NOMO-1 (cell line): ENCODE data around the gene PPP1R12B.
"Not testable (repeated sequence)": the region's sequence is repeated elsewhere in the genome, so short reads cannot be mapped to it uniquely, and the experiment has no call there.

Experiments used
- DNase-seq, 2 experiments: peaks; one replicate each; lab custom pipeline; 2025; ENCODE audit not compliant: unreplicated experiment in 2 of 2; lab: John Stamatoyannopoulos, UW

PPP1R12B gene

GRCh38 chr1:202473266-202474045 is 125.0 kb downstream of the PPP1R12B start:
- not testable (repeated sequence) for DNase-seq

DNA sequence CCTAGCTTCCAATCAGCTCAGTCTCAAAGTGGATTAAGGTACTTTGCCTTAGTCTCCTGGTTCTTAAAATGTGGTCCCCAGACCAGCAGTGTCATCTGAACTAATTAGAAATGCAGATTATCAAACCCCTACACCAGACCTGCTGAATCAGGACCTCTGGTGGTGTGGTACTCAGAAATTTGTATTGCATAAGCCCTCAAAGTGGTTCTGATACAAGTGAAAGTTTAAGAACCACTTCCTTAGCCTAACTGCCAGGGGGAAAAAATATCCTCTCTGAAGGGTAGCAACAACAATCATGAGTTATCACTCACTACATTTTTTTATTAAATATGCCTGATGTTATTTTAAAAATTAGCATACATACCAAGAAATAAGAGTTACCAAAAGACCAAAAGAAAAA is 131.2 kb downstream of the PPP1R12B start:
- peak; percentile 15 to 45 for DNase-seq

- DNase-seq = not testable (repeated sequence)
Observed at GRCh38 chr1:202480640-202481039, 132.1 kb downstream of the PPP1R12B start.

- DNase-seq = peak in 1 of 2 experiments; percentile 20
Observed at GRCh38 chr1:202483362-202483761, 134.9 kb downstream of the PPP1R12B start.

GRCh38 chr1:202484032-202484431 is 135.5 kb downstream of the PPP1R12B start:
- DNase-seq = peak; percentile 72 to 86

DNA sequence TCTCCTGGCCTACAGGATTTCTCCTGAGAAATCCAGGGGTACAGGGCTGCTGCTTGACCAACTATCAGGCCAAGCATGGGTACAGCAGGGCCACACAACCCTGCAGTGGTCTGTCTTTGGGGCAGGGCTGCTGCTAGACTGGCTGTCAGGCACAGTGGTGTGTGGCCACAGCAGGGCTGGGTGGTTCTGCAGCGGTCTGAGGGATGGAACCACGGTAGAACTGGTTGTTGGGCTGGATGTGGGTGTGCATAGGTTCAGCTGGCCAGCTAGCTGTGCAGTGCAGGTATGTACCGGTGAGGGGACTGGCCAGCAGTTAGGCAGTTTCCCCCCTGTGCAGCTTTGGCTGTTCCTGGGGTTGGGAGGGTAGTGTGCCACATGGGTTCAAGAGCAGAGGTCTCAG is 136.3 kb downstream of the PPP1R12B start:
- DNase-seq = not testable (repeated sequence)

DNA sequence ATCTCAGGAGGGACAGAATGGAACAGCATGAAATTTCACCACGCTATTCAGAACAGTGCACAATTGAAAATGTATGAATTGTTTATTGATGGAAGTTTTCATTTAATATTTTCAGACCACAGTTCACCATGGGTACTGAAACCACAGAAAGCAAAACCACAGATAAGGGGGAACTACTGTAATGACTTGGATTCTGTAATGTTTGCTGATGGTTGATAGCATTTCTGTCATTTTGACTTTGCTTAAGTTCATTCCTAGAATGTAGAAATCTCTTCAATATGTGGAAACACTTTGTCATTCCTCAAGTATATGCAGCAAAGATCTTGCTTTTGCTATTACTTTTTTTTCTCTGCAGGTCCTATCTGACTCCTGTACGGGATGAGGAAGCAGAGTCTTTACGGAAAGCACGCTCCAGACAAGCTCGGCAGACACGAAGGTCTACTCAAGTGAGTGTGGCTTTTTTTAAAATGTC is 139.7 kb downstream of the PPP1R12B start:
- peak; percentile 63 to 87 for DNase-seq

GRCh38 chr1:202489101-202489500 is 140.6 kb downstream of the PPP1R12B start:
- DNase-seq = not testable (repeated sequence)

DNA sequence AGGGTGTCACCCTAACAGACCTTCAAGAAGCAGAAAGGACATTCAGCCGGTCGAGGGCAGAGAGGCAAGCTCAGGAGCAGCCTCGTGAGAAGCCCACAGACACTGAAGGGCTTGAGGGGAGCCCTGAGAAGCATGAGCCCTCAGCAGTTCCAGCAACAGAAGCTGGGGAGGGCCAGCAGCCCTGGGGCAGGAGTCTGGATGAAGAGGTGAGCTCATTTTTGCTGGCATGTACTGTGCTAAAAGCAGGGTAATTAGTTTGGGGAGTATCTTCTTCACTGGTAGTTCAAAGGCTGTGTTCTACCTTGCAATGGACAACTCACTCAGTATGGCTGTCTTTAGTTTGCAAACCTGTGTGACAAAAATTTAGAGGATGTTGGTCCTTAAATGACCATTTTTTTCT is 144.6 kb downstream of the PPP1R12B start:
- DNase-seq = not testable (repeated sequence)

GRCh38 chr1:202498542-202498941 is 150.0 kb downstream of the PPP1R12B start:
- no peak for DNase-seq

GRCh38 chr1:202499997-202500396 is 151.5 kb downstream of the PPP1R12B start:
- DNase-seq = not testable (repeated sequence)

DNA sequence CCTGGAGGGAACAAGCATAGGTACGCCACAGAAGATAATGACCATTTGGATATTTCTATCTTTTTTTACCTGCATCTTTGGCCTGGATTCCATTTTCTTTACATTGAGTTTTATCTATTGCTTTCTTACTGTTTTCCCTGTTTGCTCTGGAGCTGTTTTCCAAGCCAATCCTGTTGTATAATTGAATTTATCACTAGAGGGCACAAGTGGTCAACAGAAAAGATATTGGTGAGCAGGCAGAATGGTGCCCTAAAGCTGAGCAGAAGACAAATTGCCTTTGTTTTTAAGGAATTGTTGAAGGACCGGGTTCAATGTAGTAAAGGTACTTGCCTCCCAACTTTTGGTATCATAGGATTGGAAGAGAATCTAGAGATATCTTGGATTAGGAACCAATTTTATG is 152.8 kb downstream of the PPP1R12B start:
- no peak for DNase-seq

DNA sequence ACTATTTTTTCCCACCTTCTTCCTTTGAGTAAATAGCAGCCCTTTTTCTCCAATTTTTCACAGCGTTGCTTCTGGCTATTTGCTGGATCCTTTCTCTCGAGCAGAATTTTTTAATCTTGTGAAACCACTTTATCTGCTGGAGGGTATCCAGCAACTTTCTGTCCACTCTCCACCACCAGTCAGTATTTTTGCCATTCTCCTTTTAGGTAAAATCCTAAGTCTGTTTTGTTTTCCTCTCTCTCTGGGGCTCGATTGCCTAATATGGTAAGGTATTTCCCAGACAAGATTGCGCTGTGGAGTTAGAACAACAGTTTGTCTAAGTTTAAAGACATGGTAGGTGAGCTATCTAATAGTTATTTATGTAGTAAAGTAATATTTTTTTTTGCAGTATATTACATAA is 156.9 kb downstream of the PPP1R12B start:
- DNase-seq = no peak

- DNase-seq = not testable (repeated sequence)
Observed at GRCh38 chr1:202505880-202506575, 157.5 kb downstream of the PPP1R12B start.

DNA sequence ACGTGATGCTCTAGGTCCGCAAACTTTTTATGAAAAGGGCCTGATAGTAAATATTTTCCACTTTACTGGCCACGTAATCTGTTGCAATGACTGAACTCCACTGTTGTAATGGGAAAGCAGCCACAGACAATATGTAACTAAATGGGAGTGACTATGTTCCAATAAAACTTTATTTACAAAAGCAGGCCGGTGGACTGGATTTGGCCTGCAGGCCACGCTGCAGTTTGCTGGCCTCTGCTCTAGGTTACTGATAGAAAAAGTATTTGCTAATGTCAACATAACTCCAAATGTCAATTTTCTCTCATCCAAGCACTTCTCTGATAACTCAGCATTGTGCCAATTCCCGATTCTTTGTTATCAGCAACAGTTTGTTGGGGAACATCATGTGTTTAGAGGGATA is 160.4 kb downstream of the PPP1R12B start:
- DNase-seq = not testable (repeated sequence)

DNA sequence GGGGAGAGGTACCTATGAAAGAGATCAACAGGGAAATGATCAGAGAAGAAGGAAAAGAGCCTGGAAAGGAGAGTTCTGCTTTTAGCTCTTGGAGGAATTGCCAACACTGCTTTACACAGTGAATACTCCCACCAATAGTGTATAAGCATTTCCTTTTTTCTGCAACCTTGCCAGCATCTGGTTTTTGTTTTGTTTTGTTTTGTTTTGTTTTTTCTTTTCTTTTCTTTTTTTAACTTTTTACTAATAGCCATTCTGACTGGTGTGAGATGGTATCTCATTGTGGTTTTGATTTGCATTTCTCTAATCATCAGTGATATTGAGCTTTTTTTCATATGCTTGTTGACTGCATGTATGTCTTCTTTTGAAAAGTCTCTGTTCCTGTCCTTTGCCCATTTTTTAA is 165.4 kb downstream of the PPP1R12B start:
- not testable (repeated sequence) for DNase-seq

DNA sequence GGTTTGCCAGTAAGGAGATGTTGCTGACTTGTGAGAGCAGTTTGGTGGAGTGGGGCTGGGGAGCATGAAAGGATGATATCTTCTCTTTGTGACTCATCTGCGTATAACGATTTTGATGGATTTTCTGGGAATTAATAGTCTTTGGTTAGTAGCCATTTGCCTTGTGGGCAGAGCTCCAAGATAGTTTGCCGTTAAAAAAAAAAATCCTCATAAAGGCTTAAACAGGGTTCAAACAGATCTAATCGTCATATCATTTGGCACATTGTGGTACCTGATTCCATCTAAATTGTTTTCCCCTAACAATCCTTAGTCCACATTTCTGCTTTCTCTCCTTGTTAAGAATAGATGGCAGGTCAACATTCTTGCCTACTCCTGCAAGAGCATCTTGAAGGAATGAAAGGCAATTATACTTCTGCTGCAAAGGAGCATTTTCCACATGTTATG is 168.0 kb downstream of the PPP1R12B start:
- DNase-seq = no peak

DNA sequence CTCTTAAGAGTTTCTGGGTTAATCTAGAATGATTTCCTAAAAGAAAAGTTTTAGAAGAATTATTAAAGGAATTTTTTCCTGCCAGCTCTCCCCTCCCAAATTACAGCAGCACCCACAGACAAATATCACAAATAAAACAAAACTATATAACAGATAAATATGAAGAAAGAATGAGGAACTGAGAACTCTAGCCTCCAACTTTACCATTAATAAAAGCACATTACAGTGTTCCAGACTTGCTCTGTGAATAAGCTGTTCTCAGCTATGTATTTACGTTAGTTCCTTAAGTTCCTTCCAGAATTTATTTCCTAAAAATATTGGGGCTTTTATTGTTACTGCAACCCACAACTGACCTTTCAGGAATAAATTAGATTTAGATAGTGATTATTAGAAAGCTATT is 168.6 kb downstream of the PPP1R12B start:
- not testable (repeated sequence) for DNase-seq

DNA sequence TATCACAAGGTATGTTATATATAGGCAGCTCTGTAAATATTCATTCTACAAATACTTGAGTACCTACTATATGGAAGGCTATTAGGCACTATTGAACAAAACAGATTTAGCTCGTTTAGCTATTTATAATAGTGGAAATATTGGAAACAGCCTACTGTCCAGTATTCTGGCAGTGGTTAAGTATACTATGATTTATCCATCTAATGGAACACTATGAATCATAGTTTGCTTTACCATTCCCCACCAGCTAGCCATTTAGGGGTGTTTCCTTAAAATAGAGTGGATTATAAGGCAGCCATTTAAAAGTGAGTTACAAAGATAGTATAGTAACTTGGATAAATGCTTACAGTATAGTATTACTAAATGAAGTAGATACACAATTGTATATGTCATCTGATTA is 169.7 kb downstream of the PPP1R12B start:
- DNase-seq = not testable (repeated sequence)

DNA sequence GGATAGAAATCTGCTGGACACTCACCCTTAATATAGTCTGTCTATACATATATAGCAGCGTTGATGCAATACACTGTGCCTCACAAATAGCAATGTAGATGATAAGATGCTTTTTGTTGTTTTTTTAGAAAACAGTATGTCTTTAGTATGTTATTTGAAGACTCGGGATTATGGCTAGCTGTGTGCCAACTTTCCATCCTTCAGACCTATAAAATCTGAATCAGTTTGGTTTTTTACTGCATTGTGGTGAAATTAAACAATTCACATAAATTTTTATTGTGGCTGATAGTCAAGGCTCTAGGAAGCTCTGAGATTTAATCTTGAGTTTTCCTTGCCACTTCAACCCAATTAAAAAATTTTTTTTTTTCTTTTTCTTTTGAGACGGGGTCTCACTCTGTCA is 170.4 kb downstream of the PPP1R12B start:
- not testable (repeated sequence) for DNase-seq

GRCh38 chr1:202520129-202520856 is 171.8 kb downstream of the PPP1R12B start:
- DNase-seq = not testable (repeated sequence)
